ENCODE results near the gene DBNDD2.

Gene DBNDD2

GRCh38 chr20:45423700-45424099 is 15.6 kb downstream of the DBNDD2 start:
- TF ChIP-seq, protein P1, sequence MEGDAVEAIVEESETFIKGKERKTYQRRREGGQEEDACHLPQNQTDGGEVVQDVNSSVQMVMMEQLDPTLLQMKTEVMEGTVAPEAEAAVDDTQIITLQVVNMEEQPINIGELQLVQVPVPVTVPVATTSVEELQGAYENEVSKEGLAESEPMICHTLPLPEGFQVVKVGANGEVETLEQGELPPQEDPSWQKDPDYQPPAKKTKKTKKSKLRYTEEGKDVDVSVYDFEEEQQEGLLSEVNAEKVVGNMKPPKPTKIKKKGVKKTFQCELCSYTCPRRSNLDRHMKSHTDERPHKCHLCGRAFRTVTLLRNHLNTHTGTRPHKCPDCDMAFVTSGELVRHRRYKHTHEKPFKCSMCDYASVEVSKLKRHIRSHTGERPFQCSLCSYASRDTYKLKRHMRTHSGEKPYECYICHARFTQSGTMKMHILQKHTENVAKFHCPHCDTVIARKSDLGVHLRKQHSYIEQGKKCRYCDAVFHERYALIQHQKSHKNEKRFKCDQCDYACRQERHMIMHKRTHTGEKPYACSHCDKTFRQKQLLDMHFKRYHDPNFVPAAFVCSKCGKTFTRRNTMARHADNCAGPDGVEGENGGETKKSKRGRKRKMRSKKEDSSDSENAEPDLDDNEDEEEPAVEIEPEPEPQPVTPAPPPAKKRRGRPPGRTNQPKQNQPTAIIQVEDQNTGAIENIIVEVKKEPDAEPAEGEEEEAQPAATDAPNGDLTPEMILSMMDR (IDR thresholded peaks at IDR 0.05) = no peak

DNA sequence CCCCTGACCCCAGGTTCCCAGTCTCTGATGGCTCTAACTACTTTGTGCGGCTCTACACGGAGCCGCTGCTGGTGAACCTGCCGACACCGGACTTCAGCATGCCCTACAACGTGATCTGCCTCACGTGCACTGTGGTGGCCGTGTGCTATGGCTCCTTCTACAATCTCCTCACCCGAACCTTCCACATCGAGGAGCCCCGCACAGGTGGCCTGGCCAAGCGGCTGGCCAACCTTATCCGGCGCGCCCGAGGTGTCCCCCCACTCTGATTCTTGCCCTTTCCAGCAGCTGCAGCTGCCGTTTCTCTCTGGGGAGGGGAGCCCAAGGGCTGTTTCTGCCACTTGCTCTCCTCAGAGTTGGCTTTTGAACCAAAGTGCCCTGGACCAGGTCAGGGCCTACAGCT is 17.5 kb downstream of the DBNDD2 start:
- TF ChIP-seq, protein P1 (IDR thresholded peaks at IDR 0.05) = no peak

GRCh38 chr20:45426320-45427016 is 18.4 kb downstream of the DBNDD2 start:
- TF ChIP-seq, protein P1 (IDR thresholded peaks at IDR 0.05) = no peak

DNA sequence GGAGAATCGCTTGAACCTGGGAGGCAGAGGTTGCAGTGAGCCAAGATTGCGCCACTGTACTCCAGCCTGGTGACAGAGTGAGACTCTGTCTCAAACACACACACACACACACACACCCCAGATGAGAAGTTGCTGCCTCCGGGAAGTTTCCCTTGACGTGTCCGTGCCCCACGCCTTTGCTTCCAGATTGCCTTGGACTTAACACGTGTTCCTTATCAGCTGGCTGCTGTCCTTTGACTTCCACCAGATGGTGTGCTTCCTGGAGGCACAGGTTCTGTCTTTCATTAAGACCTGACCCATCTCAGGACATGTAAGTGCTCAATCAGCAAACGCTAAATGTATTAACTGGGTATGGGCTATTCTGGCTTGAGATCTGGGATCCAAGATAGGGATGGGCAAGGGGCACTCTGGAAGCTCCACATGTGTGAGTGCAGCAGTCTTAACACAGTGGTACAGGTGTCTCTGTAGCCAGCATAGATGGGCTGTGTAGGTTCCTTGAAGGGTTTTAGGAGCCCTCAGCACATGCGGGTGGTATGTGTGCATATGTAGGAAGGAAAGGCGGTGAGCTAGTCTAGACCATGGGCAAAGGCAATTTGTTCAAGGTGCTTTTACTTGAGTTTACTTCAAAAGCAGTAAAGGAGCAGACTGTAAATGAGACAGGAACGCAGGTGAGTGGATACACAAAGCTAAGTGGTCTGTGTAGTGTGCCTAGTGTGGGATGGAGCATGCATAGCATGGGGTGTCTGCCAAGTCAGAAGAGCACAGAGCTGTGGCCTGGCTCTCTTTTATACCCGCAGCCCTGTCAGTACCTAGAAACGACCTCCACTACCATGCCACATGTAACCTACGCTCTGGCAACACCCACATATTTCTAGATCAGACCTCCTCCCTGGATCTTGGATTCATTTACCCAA is 19.4 kb downstream of the DBNDD2 start:
- TF ChIP-seq, protein P1 (IDR thresholded peaks at IDR 0.05) = no peak

GRCh38 chr20:45429618-45430017 is 21.5 kb downstream of the DBNDD2 start:
- TF ChIP-seq, protein P1 (IDR thresholded peaks at IDR 0.05) = no peak

DNA sequence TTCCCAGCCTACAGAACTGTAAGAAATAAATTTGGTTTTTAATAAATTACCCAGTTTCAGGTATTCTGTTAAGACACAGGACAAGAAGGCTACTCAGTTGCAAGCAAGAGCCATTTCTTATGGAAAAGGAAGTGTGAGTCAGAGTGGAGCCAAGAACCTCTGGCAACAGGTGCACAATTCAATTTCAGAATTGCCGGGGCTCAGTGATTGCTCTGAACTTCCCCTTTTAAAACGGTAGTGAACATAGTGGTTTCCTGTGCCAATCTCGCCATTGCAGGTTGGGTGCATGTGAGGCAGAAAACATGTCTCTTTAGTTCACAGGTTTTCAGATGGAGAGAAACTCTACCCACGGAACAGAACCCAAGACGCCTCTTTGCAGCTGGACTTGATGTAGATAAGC is 24.2 kb downstream of the DBNDD2 start:
- TF ChIP-seq, protein P1 (IDR thresholded peaks at IDR 0.05) = no peak

GRCh38 chr20:45433316-45433715 is 25.2 kb downstream of the DBNDD2 start:
- TF ChIP-seq, protein P1 (IDR thresholded peaks at IDR 0.05) = no peak

All from LNCAP (cell line).